RWPE1 (cell line): ENCODE results near the gene CCNL1.
A peak's percentile ranks its signal among the peaks of the same experiment; 100 is the strongest.

Experiments used
- CTCF ChIA-PET: fragments of 350-600 bp; sonication (Branson Sonifier 250); formaldehyde crosslinking; extraction: SDS; loops from one replicate; lab custom pipeline; 2021; lab: Yijun Ruan, JAX
- POLR2A ChIA-PET: fragments of 400-600 bp; formaldehyde crosslinking; extraction: SDS; loops from one replicate; lab custom pipeline; 2020; ENCODE audit warnings: antibody characterized with exemption; ENCODE audit not compliant: low non-redundant PET; lab: Yijun Ruan, JAX
- DNase-seq: peaks from one replicate; pipeline ENCODE4 v3.0.0; 2012; ENCODE audit warnings: low spot score
- H3K27ac ChIP-seq: fragments of 450-650 bp; 2 replicates; pipeline ENCODE4 v1.5.1; 2017
- TF ChIP-seq, protein P1 (sequence below): fragments of 450-650 bp; conservative IDR thresholded peaks from 2 replicates; pipeline ENCODE4 v1.5.1; 2017; ENCODE audit warnings: low read depth, mild to moderate bottlenecking

CCNL1 gene

DNA sequence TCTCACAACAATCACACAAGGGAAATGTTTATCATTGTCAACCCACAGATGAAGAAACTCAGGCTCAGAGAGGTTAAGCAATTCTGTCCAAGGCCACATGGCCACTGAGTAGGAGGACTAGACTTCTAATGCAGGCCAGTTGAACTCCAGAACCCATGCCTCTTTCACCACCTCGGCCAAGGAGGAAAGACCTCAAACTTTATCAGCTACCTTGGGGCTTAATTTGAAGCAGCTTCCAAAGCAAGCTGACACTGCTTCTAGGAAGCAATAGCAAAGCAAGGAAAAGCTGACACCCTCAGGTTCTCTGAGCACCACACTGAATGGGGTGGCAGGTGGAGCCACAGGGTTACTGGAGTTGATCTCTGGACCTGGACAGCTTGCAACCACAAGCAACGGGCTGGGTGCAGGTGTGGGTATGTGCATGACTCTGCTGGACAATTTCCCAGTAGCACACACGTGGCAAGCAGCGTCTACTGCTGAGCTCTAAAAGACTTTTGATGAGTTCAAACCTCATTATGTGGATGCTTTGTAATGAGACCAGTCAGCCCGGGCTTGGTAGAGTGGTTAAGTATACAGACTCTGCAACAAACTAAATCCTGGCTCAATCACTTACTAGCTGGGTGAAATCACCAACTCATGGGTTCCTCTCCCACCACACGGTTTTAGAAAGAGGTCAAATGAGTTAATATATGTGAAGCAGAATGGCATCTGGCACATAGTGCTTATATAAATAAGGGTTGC lies 23.1 kb downstream of the CCNL1 start:
- TF ChIP-seq, protein P1, sequence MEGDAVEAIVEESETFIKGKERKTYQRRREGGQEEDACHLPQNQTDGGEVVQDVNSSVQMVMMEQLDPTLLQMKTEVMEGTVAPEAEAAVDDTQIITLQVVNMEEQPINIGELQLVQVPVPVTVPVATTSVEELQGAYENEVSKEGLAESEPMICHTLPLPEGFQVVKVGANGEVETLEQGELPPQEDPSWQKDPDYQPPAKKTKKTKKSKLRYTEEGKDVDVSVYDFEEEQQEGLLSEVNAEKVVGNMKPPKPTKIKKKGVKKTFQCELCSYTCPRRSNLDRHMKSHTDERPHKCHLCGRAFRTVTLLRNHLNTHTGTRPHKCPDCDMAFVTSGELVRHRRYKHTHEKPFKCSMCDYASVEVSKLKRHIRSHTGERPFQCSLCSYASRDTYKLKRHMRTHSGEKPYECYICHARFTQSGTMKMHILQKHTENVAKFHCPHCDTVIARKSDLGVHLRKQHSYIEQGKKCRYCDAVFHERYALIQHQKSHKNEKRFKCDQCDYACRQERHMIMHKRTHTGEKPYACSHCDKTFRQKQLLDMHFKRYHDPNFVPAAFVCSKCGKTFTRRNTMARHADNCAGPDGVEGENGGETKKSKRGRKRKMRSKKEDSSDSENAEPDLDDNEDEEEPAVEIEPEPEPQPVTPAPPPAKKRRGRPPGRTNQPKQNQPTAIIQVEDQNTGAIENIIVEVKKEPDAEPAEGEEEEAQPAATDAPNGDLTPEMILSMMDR: no peak
- H3K27ac ChIP-seq: peak overlapping the region; percentile 75
- DNase-seq: no peak
- CTCF ChIA-PET: interaction anchor here (0.7 to 2.3 kb wide), 15 partner anchors 9 to 986 kb away, joined by 3 to 18 read pairs (median 5); partner anchors contain the start of gene TIPARP
- POLR2A ChIA-PET: no interaction called here

DNA sequence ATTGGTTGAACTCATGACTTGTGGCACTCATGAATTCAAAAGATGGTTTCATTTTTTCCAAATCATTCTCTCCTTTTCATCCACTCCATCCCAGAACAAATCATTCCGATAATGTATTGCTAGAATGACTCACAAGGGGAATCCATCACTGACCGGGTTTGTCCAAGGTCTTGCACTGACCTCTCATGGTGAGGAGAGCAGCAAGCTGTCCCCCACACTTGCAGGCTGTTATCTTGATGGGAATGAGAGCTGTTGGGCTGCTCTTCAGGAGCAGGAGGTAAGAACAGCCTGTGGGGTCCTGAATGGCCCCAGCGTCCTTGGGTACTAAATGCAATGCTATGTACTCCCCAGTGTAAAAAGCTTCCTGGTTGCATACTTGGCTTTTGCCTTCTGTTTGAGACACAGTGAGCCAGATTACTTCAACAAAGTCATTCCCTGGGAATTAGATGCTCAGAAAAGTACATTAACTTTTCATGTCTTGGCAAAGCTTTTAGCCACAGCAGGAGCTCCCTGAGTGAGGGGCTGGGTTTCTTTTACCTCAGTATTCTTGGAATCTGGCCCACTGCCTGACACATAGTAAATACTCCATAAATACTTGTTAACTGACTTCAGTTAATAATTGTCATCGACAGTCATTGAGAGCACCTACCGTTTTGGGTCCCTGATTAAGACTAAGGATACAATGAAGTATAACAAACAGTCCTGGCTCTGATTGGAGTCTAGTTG lies 24.1 kb downstream of the CCNL1 start:
- ChIA-PET CTCF (interaction anchor here (0.6 kb wide), 1 partner anchor 504 kb away, joined by 4 read pairs; no protein-coding TSS in a partner anchor), POLR2A (no interaction called here)
- TF ChIP-seq, protein P1: no peak
- DNase-seq: no peak
- peak overlapping the region; percentile 49; the same call in 1 of the 2 replicates for H3K27ac ChIP-seq

DNA sequence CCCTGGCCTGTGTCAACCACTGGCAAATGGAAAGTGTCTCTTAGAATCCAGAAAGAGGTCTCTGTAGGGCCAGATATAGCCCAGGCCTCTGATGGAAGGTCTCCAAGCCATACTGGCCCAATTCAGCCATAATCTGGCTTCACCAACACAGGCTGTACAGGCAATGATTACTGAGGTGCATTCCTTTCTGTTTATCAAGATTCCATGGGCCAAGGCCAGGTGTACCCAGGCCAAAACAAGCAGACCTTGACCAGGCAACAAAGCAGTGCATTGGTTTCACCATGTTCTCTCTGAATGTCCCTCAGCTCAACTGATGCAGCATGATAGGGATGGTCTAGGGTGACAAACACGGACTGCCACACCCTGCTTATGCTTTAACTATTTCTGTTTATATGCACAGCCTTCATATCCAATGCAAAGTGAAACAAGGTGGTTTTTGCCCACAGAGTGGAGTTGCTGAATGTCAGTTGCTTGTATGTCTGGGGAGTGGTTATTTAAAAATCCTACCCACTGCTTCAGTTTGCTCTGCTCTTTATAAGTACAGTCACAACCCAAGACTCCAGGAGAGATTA lies 25.2 kb downstream of the CCNL1 start:
- ChIA-PET CTCF (no interaction called here), POLR2A (no interaction called here)
- H3K27ac ChIP-seq: peak overlapping the region; percentile 42
- TF ChIP-seq, protein P1: no peak
- DNase-seq: no peak

DNA sequence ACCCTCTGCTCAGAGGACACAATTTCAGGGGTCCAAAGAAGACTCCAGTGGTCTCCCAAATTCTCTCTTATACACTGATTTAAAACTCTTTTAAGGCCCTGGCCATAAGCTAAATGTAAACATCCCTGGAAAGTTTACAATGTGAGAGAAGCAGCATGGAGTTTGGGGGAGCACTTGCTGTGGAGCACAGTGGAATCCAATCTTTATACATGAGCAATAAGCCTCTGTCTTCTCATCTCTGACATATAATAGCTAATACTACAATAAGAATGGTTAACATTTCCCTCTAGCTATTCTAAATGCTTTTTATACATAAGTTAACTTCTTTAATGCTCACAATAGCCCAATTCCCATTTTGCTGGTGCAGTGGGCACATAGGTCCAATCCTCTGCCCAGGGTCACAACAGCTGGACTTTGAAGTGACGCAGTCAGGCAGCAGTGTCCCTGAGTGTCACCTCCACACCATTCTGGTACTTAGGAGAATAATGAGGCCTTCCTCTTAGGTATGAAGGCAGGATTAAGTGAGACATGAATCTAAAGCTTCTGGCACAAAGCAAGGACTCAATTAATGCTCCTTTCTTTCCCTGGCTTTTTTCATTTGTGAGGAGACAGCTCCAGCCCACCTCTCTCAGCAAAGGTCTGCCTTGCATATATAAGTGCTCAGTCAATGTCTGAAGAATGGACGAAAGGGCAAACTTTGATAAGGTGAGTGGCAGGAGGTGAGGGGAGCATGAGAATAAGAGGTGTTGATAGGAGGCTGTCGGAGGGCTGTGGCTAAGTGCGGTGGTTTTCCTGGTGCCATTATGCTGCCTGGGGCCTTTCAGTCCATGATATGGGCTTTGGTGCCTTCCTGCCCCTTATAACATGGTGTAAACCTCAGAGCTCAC lies 26.3 kb downstream of the CCNL1 start:
- CTCF ChIA-PET: interaction anchor here (0.6 kb wide), 1 partner anchor 51 kb away, joined by 4 read pairs; no protein-coding TSS in a partner anchor
- no peak for DNase-seq
- POLR2A ChIA-PET: no interaction called here
- TF ChIP-seq, protein P1: no peak
- H3K27ac ChIP-seq: no peak overlapping the region

DNA sequence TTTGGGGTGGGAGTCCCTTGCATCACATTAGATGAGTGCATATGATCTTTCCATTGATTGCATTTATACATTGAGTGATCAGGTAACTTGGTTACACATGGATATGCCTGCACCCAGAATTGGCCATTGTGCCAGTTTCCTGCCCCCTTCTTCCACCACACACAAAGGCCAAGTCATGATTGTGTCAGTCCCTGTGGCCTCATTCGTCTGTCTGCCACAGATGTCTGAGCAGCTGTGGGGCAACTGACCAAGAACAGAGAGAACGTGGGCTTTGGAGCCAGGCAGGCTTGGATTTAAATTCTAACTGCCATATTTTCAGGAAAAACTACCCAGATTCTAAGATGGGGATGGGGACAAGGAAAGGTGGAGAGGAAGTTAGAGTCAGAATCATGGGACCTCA lies 27.0 kb downstream of the CCNL1 start:
- ChIA-PET CTCF (interaction anchor here (0.7 kb wide), 1 partner anchor 459 kb away, joined by 3 read pairs; no protein-coding TSS in a partner anchor), POLR2A (no interaction called here)

More for the DNA sequence above, 27.0 kb downstream of the CCNL1 start:
- TF ChIP-seq, protein P1: no peak
- DNase-seq: no peak
- no peak overlapping the region for H3K27ac ChIP-seq
